GM10248 (cell line): Measurements from ENCODE around the gene TMEM123.

ENCODE experiments used
- CTCF ChIA-PET: fragments of 300-600 bp; sonication (Branson Sonifier 250); formaldehyde crosslinking; extraction: SDS; loops from one replicate; lab custom pipeline; 2021; ENCODE audit warnings: antibody characterized with exemption; lab: Yijun Ruan, JAX
- POLR2A ChIA-PET: fragments of 350-650 bp; sonication (Branson Sonifier 250); formaldehyde crosslinking; extraction: SDS; loops from one replicate; lab custom pipeline; 2020; ENCODE audit warnings: antibody characterized with exemption; lab: Yijun Ruan, JAX
- DNase-seq: peaks from one replicate; pipeline ENCODE4 v3.0.0; 2012; ENCODE audit errors: extremely low spot score
- TF ChIP-seq, protein P1 (sequence below): IDR thresholded peaks from 2 replicates; pipeline ENCODE4 v1.5.1; 2012; ENCODE audit warnings: mild to moderate bottlenecking, low read depth; ENCODE audit errors: extremely low read depth, missing control alignments, control extremely low read depth

TMEM123 gene, protein sequence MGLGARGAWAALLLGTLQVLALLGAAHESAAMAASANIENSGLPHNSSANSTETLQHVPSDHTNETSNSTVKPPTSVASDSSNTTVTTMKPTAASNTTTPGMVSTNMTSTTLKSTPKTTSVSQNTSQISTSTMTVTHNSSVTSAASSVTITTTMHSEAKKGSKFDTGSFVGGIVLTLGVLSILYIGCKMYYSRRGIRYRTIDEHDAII

DNA sequence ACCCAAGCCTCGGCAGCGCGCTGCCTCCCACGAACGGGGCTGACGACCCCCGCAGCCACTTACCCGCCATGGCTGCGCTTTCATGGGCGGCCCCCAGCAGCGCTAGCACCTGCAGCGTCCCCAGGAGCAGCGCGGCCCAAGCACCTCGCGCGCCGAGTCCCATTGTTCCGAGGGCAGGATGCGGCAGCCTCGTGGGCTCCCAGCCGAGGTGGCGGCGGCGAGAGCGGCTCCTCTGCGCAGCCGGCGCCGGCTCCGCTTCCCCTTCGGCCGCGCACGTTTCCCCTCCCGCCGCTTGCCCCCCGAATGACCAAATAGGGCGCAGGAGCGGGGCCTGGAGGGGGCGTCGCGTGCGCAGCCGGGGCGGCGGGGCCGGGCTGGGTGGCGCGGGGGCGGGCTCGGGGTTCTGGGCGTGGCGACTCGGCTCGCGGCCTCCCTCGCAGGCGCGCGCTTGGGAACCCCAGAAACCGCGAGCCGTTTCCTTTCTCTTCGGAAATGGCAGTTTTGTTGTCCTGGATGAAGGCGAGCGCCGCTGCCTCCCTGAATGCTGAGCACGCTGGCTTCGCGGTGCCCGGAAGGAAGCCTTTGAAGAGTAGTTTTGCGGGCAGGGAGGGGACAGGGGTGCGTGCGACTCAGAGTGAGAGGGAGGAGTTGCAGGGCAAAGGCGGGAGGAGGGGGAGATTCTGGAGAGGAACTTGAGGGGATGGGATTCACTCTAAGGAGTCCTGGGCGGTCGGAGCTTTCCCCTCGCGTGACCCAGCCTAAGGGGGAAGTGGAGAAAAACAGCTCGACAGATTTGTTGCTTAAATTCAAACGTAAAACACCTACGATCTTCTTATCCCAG lies at the start of gene TMEM123:
Gene TMEM123 (minus strand): TSS at position 305 of the 841 bp plus-strand sequence. CDS start 142 bp downstream, at position 163.
- ChIA-PET CTCF (interaction anchor here (0.8 to 2.2 kb wide), 12 partner anchors 9 to 160 kb away, joined by 3 to 8 read pairs (median 3); no protein-coding TSS in a partner anchor), POLR2A (interaction anchor here (0.7 to 1.0 kb wide), 3 partner anchors 22 to 86 kb away, joined by 3 to 4 read pairs (median 3); no protein-coding TSS in a partner anchor)
- peak; percentile 86 for DNase-seq
- TF ChIP-seq, protein P1, sequence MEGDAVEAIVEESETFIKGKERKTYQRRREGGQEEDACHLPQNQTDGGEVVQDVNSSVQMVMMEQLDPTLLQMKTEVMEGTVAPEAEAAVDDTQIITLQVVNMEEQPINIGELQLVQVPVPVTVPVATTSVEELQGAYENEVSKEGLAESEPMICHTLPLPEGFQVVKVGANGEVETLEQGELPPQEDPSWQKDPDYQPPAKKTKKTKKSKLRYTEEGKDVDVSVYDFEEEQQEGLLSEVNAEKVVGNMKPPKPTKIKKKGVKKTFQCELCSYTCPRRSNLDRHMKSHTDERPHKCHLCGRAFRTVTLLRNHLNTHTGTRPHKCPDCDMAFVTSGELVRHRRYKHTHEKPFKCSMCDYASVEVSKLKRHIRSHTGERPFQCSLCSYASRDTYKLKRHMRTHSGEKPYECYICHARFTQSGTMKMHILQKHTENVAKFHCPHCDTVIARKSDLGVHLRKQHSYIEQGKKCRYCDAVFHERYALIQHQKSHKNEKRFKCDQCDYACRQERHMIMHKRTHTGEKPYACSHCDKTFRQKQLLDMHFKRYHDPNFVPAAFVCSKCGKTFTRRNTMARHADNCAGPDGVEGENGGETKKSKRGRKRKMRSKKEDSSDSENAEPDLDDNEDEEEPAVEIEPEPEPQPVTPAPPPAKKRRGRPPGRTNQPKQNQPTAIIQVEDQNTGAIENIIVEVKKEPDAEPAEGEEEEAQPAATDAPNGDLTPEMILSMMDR: no peak

DNA sequence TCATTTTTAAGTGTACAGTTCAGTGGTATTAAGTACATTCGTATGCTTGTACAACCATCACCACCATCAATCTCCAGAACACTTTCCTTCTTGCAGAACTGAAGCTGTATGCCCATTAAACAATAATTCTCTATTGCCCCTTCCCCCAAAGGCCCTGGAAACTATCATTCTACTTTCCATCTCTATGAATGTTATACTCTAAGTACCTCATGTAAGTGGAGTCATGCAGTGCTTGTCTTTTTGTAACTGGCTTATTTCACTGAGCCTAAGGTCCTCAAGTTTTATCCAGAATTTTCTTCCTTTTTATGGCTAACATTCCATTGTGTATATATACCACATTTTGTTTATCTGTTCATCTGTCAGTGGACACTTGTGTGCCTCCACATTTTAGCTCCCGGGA lies 48.3 kb upstream of the TMEM123 start:
- TF ChIP-seq, protein P1: no peak
- no peak for DNase-seq
- POLR2A ChIA-PET: no interaction called here
- CTCF ChIA-PET: interaction anchor here (1.3 to 2.4 kb wide), 5 partner anchors 14 to 112 kb away, joined by 3 to 19 read pairs (median 4); no protein-coding TSS in a partner anchor

DNA sequence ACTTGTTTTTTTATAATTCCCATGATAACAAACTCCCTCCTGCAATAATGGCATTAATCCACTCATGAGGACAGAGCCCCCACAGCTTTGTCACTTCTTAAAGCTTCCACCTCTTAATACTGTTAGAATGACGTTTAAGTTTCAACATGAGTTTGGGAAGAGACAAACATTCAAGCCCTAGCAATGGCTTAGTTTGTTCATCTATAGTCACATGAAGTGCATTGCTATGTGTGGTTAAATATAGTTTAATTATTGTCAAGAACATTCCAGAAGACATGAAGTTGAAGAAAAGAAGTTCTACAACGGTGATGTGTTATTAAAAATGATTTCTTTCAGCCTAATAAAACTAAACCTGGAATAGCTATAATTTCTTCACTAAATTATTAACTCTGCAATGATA lies 47.4 kb upstream of the TMEM123 start:
- ChIA-PET POLR2A (no interaction called here), CTCF (interaction anchor here (0.7 to 2.4 kb wide), 16 partner anchors 8 to 206 kb away, joined by 3 to 19 read pairs (median 4); no protein-coding TSS in a partner anchor)
- DNase-seq: no peak
- TF ChIP-seq, protein P1: no peak

DNA sequence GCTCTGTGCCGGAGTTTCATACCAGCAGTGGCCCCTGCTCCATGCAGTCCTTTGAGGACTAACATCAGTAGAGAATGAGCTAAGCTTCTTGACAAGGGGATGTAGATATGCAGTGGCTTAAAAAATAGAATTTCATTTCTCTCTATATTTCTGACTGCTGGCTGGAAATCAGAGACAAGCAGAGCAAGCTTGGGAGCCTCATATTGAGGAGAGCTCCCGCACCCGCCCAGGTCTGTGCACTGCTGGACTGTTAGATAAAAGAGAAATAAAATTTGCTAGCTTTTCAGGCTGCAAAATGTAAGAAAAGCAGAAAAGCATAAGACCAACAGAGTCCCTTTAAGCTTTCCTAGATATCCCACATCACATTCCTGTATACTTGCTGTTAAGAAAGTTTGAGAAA lies 46.6 kb upstream of the TMEM123 start:
- ChIA-PET POLR2A (no interaction called here), CTCF (interaction anchor here (0.7 to 2.4 kb wide), 19 partner anchors 9 to 212 kb away, joined by 3 to 19 read pairs (median 3); no protein-coding TSS in a partner anchor)
- no peak for DNase-seq
- TF ChIP-seq, protein P1: no peak

DNA sequence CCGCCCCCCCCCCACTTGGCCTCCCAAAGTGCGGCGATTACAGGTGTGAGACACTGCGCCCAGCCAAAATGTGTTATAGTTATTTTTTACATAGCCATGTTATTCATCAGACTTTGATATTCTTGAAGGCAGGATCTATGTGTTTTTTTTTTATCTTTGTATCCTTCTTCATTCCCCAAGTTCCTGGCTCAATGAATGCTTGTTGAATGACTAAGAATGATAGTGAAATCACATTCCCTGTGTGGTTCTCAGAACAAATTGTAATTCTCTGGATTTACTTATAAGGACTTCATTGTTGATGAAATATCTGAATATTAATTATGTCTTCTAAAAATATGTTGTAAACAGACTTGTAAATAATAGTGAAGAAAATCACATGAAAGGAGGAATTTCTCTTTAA lies 44.5 kb upstream of the TMEM123 start:
- CTCF ChIA-PET: interaction anchor here (0.9 to 1.8 kb wide), 9 partner anchors 11 to 203 kb away, joined by 3 to 50 read pairs (median 5); no protein-coding TSS in a partner anchor
- POLR2A ChIA-PET: no interaction called here
- DNase-seq: no peak
- TF ChIP-seq, protein P1: no peak

DNA sequence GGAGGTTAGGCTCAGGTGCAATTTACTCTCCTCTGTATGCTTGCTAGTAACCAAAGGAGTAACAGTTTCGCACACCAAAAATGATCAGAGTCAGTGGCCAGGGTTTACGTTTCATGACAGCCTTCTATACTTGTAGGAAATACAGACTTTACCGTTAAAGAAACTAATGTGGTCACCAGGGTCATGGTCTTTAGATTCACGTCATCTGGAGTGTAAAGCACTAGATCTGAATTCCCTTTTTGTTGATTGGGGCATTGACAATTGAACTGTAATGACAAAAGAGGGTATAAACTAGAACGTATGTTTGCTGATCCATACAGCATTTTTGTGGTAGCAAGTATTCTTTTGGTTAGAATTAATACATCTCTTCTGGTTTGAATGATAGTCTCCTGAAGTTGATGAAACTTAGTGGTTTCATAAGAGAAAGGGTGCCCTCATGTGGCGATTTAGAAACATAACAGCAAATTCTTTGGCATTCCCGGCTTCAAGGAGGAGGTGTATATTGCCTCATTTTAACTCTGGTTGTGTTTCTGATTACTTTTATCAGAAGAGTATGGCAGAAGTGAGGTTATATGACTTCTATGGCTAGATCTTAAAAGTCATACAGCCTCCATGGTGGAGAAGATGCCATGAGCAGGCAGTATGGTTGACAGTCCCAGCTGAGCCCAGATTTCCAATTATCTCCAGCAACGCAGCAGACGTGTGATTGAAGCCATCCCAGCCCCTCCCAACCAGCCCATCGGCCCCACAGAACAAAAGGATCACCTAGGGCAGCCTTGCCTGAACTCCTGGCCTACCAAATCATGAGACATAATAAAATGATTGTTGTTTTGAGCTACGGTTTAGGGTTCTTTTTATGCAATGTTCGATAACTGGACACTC lies 42.8 kb upstream of the TMEM123 start:
- ChIA-PET CTCF (interaction anchor here (0.6 to 1.8 kb wide), 55 partner anchors 8 to 227 kb away, joined by 3 to 50 read pairs (median 5); partner anchors contain the start of gene BIRC2), POLR2A (no interaction called here)
- TF ChIP-seq, protein P1: peak; percentile 68
- DNase-seq: peak; percentile 58
